PC-9 (cell line): Measurements from ENCODE around the gene ZNF668. TPM values are rescaled to one million over a fixed set of nuclear protein-coding genes. Genes with fewer than 3 reads are reported as not detected.

ENCODE experiments used
- BruUV-seq: library from RNA; stranded (reverse); fragments of 400-500 nt; replicated peaks from 2 replicates; lab custom pipeline; 2021; lab: Mats Ljungman, UMichigan
- CTCF ChIA-PET: fragments of 300-600 bp; sonication (Branson Sonifier 250); formaldehyde crosslinking; loops from one replicate; lab custom pipeline; 2022; ENCODE audit warnings: antibody characterized with exemption; lab: Charles Lee
- POLR2A ChIA-PET: fragments of 300-600 bp; sonication (Branson Sonifier 250); formaldehyde crosslinking; loops from one replicate; lab custom pipeline; 2022; ENCODE audit warnings: antibody characterized with exemption; ENCODE audit not compliant: unreplicated experiment; lab: Charles Lee
- DNase-seq, 2 experiments: peaks; one replicate each; pipeline versions ENCODE4 v3.0.0 to v3.0.0-alpha.2; 2015 to 2022; ENCODE audit warnings: mixed read lengths in 1 of 2
- H2AFZ ChIP-seq: fragments of 200-600 bp; sonication (generic); 2 replicates; pipeline ENCODE4 v1.8.1; 2017; ENCODE audit warnings: antibody characterized with exemption
- H3F3A ChIP-seq: fragments of 200-600 bp; sonication (generic); 2 replicates; pipeline ENCODE4 v1.8.1; 2017; ENCODE audit warnings: antibody characterized with exemption, mild to moderate bottlenecking, low read depth; ENCODE audit not compliant: insufficient read depth
- H3K27ac ChIP-seq: fragments of 200-600 bp; sonication (generic); 2 replicates; pipeline ENCODE4 v1.6.1; 2016; ENCODE audit warnings: mixed run types
- H3K27me3 ChIP-seq: fragments of 200-600 bp; sonication (generic); 2 replicates; pipeline ENCODE4 v1.6.1; 2016; ENCODE audit warnings: low read depth, mixed run types; ENCODE audit not compliant: insufficient read depth
- H3K36me3 ChIP-seq: fragments of 200-600 bp; sonication (generic); 2 replicates; pipeline ENCODE4 v1.6.1; 2016; ENCODE audit warnings: low read depth, mixed run types
- H3K4me1 ChIP-seq: fragments of 200-600 bp; sonication (generic); replicated peaks from 2 replicates; pipeline ENCODE4 v1.6.1; 2016; ENCODE audit warnings: mixed run types; ENCODE audit not compliant: insufficient read depth
- H3K4me2 ChIP-seq: fragments of 200-600 bp; sonication (generic); 2 replicates; pipeline ENCODE4 v1.6.1; 2017; ENCODE audit warnings: mixed run types
- H3K4me3 ChIP-seq: fragments of 200-600 bp; sonication (generic); 2 replicates; pipeline ENCODE4 v1.6.1; 2016; ENCODE audit warnings: mixed run types
- H3K79me2 ChIP-seq: fragments of 200-600 bp; sonication (generic); 2 replicates; pipeline ENCODE4 v1.6.1; 2017; ENCODE audit warnings: low read depth, mixed run types
- H3K9me2 ChIP-seq: fragments of 200-600 bp; sonication (generic); 2 replicates; pipeline ENCODE4 v1.8.1; 2017; ENCODE audit warnings: mild to moderate bottlenecking; ENCODE audit not compliant: insufficient read depth
- H3K9me3 ChIP-seq: fragments of 200-600 bp; sonication (generic); 2 replicates; pipeline ENCODE4 v1.8.1; 2016; ENCODE audit warnings: low read depth; ENCODE audit not compliant: insufficient read depth
- H4K20me1 ChIP-seq: fragments of 200-600 bp; sonication (generic); 2 replicates; pipeline ENCODE4 v1.8.1; 2017; ENCODE audit not compliant: insufficient read depth
- EZH2 ChIP-seq: fragments of 200-600 bp; sonication (generic); IDR thresholded peaks from 2 replicates; pipeline ENCODE4 v1.8.0; 2017; ENCODE audit warnings: antibody characterized with exemption, low read depth
- intact Hi-C: fragments of 100-400 bp; cut with micrococcal nuclease; formaldehyde crosslinking; loops from one replicate; pipeline ENCODE4 v1.10.0; 2022; ENCODE audit not compliant: unreplicated experiment
- total RNA-seq: library from RNA; stranded (reverse); gene quantifications from 2 replicates; pipeline ENCODE4 v1.2.3, GENCODE V29; 2021
- TF ChIP-seq, protein P1 (sequence below): fragments of 200-600 bp; sonication (generic); conservative IDR thresholded peaks from 2 replicates; pipeline ENCODE4 v1.6.1; 2017; ENCODE audit warnings: mixed run types, antibody characterized with exemption, mild to moderate bottlenecking, moderate library complexity

The ZNF668 gene
- total RNA-seq, 1 experiment from 2014 or later = 13.2 TPM

DNA sequence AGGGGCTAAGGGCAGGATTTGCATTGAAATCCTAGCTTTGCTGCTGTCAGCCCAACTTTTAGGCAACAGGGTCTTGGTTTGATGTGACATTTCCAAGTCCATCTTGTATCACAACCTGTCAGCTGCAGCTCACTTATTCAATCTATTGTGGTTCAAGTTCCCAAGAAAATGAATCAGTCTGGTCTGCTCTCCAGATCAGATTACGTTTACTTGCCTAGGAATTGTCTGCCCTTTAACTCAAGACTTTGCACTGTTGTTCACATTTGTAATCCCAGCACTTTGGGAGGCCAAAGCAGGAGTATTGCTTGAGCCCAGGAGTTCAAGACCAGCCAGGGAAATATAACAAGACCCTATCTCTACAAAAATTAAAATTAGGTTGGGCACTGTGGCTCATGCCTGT lies 30.7 kb downstream of the ZNF668 start:
- Histone ChIP-seq H3K27me3 (no peaks in the 10 kb centered on the region), H4K20me1 (peaks cover 11% of the 10 kb centered on the region), H3K79me2 (no peaks in the 10 kb centered on the region), H3K9me2 (no peaks in the 10 kb centered on the region), H3F3A (peaks cover 15% of the 10 kb centered on the region; the same call in 1 of the 2 replicates), H3K27ac (no peak overlapping the region), H3K9me3 (no peaks in the 10 kb centered on the region), H2AFZ (no peak overlapping the region), H3K36me3 (no peaks in the 10 kb centered on the region), H3K4me2 (no peak overlapping the region), H3K4me3 (no peak overlapping the region), H3K4me1 (no peaks in the 10 kb centered on the region; the same call in 1 of the 2 replicates)
- no peak for TF ChIP-seq EZH2
- TF ChIP-seq, protein P1, sequence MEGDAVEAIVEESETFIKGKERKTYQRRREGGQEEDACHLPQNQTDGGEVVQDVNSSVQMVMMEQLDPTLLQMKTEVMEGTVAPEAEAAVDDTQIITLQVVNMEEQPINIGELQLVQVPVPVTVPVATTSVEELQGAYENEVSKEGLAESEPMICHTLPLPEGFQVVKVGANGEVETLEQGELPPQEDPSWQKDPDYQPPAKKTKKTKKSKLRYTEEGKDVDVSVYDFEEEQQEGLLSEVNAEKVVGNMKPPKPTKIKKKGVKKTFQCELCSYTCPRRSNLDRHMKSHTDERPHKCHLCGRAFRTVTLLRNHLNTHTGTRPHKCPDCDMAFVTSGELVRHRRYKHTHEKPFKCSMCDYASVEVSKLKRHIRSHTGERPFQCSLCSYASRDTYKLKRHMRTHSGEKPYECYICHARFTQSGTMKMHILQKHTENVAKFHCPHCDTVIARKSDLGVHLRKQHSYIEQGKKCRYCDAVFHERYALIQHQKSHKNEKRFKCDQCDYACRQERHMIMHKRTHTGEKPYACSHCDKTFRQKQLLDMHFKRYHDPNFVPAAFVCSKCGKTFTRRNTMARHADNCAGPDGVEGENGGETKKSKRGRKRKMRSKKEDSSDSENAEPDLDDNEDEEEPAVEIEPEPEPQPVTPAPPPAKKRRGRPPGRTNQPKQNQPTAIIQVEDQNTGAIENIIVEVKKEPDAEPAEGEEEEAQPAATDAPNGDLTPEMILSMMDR = no peak
- CTCF ChIA-PET = no interaction called here
- DNase-seq = no peak
- no TSS peak for BruUV-seq
- intact Hi-C loops = no loop called here
- POLR2A ChIA-PET = no interaction called here

DNA sequence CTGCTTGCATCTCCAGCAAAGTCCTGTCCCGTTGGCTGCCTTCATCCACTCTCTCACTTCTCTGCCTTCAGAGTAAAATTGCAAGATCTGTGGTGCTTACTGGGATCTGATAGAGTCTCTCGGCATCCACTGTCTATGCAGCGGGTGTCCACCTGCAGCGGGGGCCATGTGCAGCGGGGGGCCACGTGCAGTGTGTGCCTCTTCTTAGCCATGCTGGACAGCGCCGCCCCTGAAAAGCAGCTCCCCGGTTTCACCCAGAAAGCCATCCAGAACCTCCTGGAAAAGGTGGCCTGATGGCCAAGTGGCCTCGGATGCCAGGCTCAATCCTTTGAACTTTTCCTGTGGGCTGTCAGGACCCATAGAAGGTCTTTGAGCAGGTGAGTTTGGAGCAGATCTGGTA lies 31.2 kb downstream of the ZNF668 start:
- TF ChIP-seq, protein P1 = no peak
- no peak for TF ChIP-seq EZH2
- Histone ChIP-seq H3K36me3 (no peaks in the 10 kb centered on the region), H3K27me3 (no peaks in the 10 kb centered on the region), H3K9me3 (no peaks in the 10 kb centered on the region), H3K4me2 (no peak overlapping the region), H4K20me1 (peaks cover 11% of the 10 kb centered on the region), H2AFZ (no peak overlapping the region), H3K4me1 (no peaks in the 10 kb centered on the region; the same call in 1 of the 2 replicates), H3F3A (peaks cover 11% of the 10 kb centered on the region; the same call in 1 of the 2 replicates), H3K4me3 (no peak overlapping the region), H3K27ac (no peak overlapping the region), H3K79me2 (no peaks in the 10 kb centered on the region), H3K9me2 (no peaks in the 10 kb centered on the region)
- intact Hi-C loops = no loop called here
- BruUV-seq = no TSS peak
- CTCF ChIA-PET = no interaction called here
- DNase-seq = no peak
- POLR2A ChIA-PET = no interaction called here

DNA sequence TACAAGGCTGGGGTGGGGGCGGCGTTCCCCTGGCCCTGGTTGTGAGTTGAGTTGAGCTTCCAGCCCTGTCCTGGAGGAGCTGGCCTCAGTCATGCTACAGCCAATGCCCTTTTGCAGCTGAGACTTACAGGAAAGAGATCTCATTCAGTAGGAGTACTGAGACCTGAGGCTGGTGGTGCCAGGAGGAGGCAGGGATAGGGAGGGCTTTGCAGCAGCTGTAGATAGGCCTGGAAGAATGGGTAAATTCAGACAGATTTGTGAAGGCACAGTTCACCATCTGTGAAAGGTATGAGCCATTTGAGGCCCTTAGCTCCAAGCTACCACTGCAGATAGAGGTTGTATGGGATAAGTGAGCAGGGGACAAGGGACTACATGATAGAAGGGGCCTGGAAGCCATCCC lies 35.0 kb downstream of the ZNF668 start:
- BruUV-seq = no TSS peak
- CTCF ChIA-PET = no interaction called here

More for the DNA sequence above, 35.0 kb downstream of the ZNF668 start:
- no peak overlapping the region for H2AFZ ChIP-seq
- H3K9me2 ChIP-seq = no peaks in the 10 kb centered on the region
- TF ChIP-seq, protein P1 = no peak
- TF ChIP-seq EZH2 = no peak
- no peak overlapping the region for H3K4me3 ChIP-seq
- H3K9me3 ChIP-seq = no peaks in the 10 kb centered on the region
- H3K27me3 ChIP-seq = no peaks in the 10 kb centered on the region
- no peak overlapping the region for H3K4me2 ChIP-seq
- H3K79me2 ChIP-seq = peaks cover 14% of the 10 kb centered on the region
- POLR2A ChIA-PET = no interaction called here
- H3K27ac ChIP-seq = no peak overlapping the region
- intact Hi-C loops = no loop called here
- H3K36me3 ChIP-seq = no peaks in the 10 kb centered on the region
- H3F3A ChIP-seq = peaks cover 7% of the 10 kb centered on the region; the same call in 1 of the 2 replicates
- H3K4me1 ChIP-seq = peaks cover 5% of the 10 kb centered on the region
- H4K20me1 ChIP-seq = peaks cover 20% of the 10 kb centered on the region
- DNase-seq = no peak
